ENCODE results near the gene MRPL14.

The MRPL14 gene

GRCh38 chr6:44120692-44121443 is 6.4 kb downstream of the MRPL14 start:
- no peak for DNase-seq

DNA sequence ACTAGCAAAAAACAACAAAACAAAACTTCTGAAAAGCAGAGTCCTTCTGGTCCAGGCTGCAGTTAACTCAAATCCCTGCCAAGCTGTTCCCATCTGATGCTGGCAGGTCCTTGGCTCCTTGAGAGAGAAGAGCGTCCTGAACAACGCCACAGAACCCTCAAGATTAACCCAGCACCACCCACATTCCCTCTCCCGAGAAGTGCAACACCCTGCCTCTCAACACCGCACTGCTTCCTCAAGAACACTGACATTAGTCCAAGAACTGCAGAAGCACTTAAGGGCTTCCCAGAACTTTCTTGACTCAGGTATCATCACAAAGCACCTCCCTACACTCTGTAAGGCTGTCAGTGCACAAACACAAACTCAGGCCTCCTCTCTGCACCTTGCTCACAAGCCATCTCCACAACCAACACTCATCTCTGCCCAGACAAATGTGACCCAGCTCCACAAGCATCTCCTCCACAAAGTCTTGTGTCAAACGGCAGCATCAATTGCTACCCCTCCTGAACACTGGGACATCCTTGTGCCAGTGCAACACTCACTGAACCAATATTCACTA is 7.5 kb downstream of the MRPL14 start:
- DNase-seq: no peak

DNA sequence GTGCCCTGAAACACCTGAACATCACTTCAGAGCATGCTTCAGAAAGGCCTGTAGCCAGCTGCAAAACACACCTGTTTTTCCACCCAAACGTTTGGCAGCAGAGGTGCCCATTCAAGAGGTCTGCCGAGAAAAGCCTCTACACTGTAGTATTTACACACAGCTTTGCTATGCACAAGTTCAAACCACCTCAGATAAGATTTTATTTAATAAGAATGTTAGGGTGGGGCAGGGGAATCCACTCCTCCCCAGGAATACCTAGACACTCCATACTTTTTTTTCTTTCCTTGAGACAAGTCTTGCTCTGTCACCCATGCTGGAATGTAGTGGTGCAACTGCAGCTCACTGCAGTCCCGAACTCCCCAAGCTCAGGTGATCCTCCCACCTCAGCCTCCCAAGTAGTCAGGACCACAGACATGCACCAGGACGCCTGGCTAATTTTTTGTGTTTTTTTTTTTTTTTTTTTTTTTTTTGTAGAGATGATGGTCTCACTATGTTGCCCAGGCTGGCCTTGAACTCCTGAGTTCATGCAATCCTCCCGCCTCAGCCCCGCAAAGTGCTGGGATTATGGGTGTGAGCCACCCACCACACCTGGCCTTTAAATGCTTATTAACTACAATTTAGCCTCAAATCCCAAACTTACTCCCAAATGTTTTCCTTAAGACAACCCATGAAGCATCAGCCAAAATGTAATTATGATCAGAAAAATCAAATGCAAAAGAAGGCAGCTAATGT is 9.7 kb downstream of the MRPL14 start:
- DNase-seq: no peak

DNA sequence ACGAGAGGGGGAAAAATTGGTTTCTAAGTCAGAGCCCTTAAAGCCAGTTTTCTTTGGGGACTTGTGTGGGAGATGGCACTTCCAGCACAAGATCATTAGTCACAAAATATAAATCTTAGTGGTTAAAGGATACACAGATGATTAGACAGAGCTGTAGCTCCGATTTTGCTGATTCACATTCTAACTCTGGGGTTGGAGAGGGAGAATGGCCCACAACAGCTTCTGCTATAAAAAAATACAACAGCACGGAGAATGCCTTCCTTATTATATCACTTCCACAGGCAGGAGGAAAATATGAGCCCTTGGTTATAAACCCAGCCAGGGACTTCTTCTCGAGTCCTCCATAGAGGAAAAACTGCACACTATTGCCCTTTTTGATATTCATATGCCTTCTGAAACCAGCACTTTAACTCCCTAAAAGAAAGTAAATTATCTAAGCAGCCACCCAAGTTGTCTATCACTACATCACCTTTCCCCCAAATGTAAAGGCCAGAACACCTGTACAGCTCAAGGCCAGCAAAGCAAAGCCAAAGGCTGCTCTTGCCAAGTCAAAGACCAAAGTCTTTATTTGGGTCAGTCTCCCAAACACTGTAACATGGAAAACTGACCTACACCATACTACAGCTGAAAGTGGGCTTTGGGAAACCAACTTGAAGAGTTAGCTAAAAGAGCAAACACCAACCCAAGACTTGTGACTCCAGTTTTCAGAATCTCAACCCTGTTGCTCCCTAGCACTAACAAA is 10.4 kb downstream of the MRPL14 start:
- DNase-seq: no peak

DNA sequence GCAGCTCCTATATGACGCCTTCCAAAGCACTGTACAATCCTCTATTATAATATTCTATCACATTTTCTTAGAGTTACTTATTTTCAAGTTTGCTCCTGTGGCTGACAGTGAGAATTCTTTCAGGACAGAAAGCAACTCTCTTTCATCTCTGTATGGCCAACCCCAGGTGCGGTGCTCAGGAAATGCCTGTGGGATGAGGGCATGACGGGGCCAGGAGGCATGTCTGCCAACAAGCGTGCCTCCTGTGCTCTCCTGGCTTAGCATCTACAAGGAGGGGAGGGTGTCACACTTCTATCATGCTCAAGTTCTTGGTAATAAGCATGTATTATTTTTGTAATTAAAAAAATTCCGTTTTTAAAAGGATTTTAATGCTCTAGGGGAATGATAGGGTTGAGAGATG is 11.4 kb downstream of the MRPL14 start:
- no peak for DNase-seq

DNA sequence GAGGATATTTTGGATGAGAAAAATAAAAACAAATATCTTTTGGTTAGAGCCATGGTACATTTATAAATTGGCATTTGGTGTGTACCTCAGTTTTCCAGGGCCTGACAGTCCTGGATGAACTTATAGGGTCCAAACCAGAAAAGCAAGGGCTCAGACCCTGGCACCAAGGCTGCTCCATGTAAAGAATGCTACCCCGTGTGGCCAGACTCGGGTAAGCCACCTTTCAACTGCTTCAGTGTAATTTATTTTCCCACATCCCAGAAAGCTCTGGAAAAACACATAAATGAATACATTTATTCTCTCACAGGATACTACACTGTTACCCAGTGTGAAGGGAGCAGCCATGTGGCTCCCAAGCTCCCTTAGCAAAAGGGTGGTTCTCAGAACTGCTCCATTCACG is 13.8 kb downstream of the MRPL14 start:
- DNase-seq: no peak

- no peak for DNase-seq
Observed at GRCh38 chr6:44111434-44112417, 15.5 kb downstream of the MRPL14 start.

DNA sequence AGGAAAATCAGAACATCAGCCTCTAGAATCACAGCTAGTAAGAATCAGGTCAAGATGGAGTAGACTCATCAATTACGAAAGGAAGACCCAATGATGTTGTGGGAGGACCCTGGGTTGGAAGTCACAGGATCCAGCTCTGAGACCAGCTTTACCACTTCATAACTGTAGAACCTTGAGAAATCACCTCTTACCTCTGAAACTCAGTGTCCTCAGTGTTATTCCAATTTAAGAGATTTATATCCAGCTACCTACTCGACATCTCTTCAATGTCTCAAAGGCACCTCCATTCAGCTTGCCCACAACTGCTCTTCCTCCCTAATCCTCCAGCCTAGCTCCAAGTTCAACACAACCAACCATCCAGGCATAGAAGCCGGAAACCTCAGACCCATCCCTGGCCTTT is 16.3 kb downstream of the MRPL14 start:
- no peak for DNase-seq

GRCh38 chr6:44110005-44110676 is 17.1 kb downstream of the MRPL14 start:
- DNase-seq: no peak

DNA sequence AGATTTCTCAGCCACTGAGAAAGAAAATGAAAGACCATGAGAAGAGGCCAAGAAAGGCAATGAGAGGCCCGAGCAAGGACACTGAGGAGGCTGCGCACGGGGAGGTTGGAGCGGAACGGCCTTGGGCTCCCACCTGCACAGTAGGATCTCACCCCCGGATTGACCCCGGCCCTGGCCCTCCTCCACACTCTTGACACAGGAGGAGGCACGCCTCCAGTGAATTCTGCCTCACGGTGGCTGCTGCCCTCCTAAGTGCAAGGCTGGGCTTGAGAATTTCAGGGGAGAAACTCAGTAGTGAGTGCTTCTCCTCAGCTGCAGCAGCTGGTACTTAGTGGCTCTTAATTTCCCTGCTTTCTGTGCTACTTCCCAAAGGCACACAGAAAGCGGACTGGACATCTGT is 18.0 kb downstream of the MRPL14 start:
- DNase-seq: no peak

GRCh38 chr6:44108471-44108870 is 18.8 kb downstream of the MRPL14 start:
- DNase-seq: no peak

DNA sequence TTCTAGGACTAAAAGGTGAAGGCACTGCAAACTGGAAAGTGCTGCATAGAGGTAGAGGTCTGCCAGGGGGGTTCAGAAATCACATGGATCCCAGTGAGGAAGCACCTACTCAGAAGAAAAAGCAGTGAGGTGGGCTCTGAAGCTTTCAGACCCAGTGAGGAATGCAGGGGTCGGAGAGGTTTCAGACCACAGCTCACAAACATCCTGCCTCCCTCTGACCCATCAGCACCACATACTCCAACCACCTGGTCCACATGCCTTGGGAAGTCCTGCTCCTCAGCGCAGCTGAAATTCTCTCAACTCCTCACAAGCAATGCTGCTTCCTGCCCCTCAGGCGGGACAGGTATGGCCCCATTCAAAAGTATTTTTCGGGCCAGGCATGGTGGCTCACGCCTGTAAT is 20.2 kb downstream of the MRPL14 start:
- no peak for DNase-seq

GRCh38 chr6:44105993-44106740 is 21.1 kb downstream of the MRPL14 start:
- no peak for DNase-seq

DNA sequence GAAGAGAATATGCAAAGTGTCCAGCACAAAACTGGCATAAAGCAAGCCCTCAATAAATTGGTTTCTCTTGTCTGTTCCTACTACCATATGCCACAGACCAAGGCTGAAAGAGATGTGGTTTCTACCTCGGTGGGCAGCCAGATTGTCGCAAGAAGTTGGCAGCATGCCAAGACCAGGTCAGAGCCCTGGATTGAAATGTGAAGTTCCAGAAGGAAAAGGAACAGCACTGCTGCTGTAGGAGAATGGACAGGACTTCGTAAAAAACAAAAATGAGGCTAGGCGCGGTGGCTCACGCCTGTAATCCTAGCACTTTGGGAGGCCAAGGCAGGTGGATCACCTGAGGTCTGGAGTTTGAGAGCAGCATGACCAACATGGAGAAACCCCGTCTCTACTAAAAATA is 22.1 kb downstream of the MRPL14 start:
- no peak for DNase-seq

- DNase-seq: no peak
Observed at GRCh38 chr6:44104481-44105021, 22.7 kb downstream of the MRPL14 start.

- DNase-seq: no peak
Observed at GRCh38 chr6:44102527-44102926, 24.7 kb downstream of the MRPL14 start.

GRCh38 chr6:44101832-44102231 is 25.4 kb downstream of the MRPL14 start:
- no peak for DNase-seq

- DNase-seq: no peak
Observed at GRCh38 chr6:44100088-44100550, 27.1 kb downstream of the MRPL14 start.

DNA sequence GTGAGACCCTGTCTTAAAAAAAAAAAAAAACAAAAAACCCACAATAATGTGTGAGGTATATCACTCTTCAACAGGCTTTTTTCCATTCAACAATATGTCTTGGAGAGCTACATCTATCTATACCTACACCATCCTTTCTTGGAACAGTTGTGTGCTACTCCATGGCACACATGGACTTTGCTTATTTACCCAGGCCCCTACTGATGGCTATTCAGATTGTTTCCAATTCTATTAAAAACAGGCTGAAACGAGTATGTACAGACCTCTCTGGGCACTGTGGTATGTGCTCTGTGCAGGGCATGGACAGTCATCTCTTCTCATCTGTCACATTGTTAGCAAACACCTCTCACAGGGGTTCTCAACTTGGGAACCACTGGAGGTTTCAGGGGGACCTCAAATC is 28.1 kb downstream of the MRPL14 start:
- no peak for DNase-seq

GRCh38 chr6:44097782-44098317 is 29.4 kb downstream of the MRPL14 start:
- no peak for DNase-seq
